ENCODE data around the gene SDC3. TPM values are rescaled to one million over a fixed set of nuclear protein-coding genes. Genes with fewer than 3 reads are reported as not detected.

The SDC3 gene
- polyA plus RNA-seq, 5 donors, result 31.6 to 44.1 (median 33.7) TPM

GRCh38 chr1:30824736-30825429, 83.7 kb downstream of the SDC3 start:
- DNase-seq, result no peak

- DNase-seq, result peak; percentile 95 to 96
Measured at GRCh38 chr1:30823969-30824735, 84.4 kb downstream of the SDC3 start.

GRCh38 chr1:30823627-30823968, 85.0 kb downstream of the SDC3 start:
- no peak for DNase-seq

- DNase-seq, result no peak
Measured at GRCh38 chr1:30822966-30823581, 85.5 kb downstream of the SDC3 start.

- DNase-seq, result no peak
Measured at GRCh38 chr1:30822006-30822405, 86.6 kb downstream of the SDC3 start.

- DNase-seq, result no peak
Measured at GRCh38 chr1:30820299-30820698, 88.3 kb downstream of the SDC3 start.

Other genes with a start within 250 kb of the SDC3 start
- gene MATN1, start 185.2 kb downstream of the SDC3 start, polyA plus RNA-seq (ENCODE audit: insufficient read depth in 1 of 5, insufficient read length in 5 of 5, low replicate concordance in 1 of 5), result under 1 TPM; 0.30 to 0.97 (median 0.49) TPM
- 10 to 100 TPM; 24.7 to 29.7 (median 25.4) TPM for gene LAPTM5, start 151.0 kb downstream of the SDC3 start, polyA plus RNA-seq (ENCODE audit: insufficient read depth in 1 of 5, insufficient read length in 5 of 5, low replicate concordance in 1 of 5)
- gene PUM1, start 157.0 kb upstream of the SDC3 start, polyA plus RNA-seq (ENCODE audit: insufficient read depth in 1 of 5, insufficient read length in 5 of 5, low replicate concordance in 1 of 5), result 100 to 1,000 TPM in 4 of 5 donors, 10 to 100 TPM in 1; 69.6 to 122 (median 114) TPM